ENCODE measurements around the gene SLC11A1.

The SLC11A1 gene

GRCh38 chr2:218435003-218435982 is 53.2 kb downstream of the SLC11A1 start:
- DNase-seq (ENCODE audit: low spot score), result no peak

DNA sequence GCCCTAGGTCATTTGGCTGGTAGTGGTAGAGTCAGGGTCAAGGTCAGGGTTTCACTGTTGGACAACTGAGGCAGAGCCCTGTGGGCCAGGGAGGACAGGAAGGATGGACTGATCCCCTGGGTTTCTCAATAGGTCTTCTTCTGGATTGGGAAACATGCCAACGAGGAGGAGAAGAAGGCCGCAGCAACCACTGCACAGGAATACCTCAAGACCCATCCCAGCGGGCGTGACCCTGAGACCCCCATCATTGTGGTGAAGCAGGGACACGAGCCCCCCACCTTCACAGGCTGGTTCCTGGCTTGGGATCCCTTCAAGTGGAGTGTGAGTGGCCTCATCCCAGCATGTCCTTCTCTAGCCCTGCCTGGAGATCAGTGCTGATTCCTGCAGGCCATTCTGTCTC is 54.9 kb downstream of the SLC11A1 start:
- DNase-seq (ENCODE audit: low spot score), result no peak

DNA sequence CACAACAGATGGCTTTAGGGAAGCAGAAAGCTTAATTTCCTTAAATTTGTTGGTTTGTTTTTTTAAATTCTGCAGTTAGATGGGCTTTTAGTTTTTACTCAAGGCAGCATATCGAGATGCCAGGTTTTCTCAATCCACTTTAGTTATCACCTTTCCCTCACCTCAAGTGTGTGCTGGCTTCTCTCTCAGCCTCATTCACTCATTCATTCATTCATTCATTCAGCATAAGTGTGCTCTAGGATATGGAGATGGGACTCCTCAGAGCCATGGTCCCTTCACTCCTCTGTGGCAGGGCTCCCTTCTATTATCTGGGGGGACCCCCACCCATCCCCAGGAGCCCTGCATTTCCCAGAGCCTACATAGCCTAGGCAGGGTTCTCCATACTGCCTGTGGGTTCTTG is 55.9 kb downstream of the SLC11A1 start:
- DNase-seq (ENCODE audit: low spot score), result no peak

- no peak for DNase-seq (ENCODE audit: low spot score)
Observed at GRCh38 chr2:218438596-218438995, 56.5 kb downstream of the SLC11A1 start.

GRCh38 chr2:218444692-218445357 is 62.8 kb downstream of the SLC11A1 start:
- DNase-seq (ENCODE audit: low spot score), result no peak

DNA sequence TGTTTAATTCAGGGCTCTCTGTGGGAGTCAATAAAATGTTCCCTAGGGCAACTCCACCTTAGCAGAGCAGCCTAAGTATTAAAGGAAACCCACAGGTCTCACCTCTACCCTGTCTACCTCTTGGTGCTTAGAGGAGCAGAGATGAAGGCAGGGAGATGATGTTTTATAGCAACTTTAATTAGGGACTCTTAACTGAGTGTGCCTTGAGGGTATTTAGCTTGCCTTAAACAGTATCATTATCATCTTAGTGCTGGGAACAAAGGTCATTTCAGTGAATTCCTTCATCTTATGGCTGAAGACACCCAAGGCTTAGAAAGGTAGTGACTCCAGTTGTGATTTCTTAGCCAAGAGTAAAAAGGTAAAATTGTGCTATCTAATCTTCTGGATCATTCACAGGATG is 63.5 kb downstream of the SLC11A1 start:
- no peak for DNase-seq (ENCODE audit: low spot score)
